Natural killer cell treated with Interleukin-12 subunit alpha and Interleukin-12 subunit beta and Interleukin-15 and Interleukin-18, amount 100 ng/mL, for 72 hours (primary cell): Measurements from ENCODE around the gene CHKB. TPM values are rescaled to one million over a fixed set of nuclear protein-coding genes. Genes with fewer than 3 reads are reported as not detected.
"Not testable (repeated sequence)": the region's sequence is repeated elsewhere in the genome, so short reads cannot be mapped to it uniquely, and the experiment has no call there.

Source experiments
- ATAC-seq, 2 donors: fragments of 150-1000 bp; cut with Tn5 transposase in 1 of 2; sonication (Bioruptor Pico), chemical (Tn5 transposase) in 1 of 2; 2 replicates each; pipeline ENCODE4 v1.10.0; 2021
- DNase-seq: peaks from one replicate; pipeline ENCODE4 v3.0.0; 2022; ENCODE audit warnings: low spot score
- H3K27ac Mint-ChIP-seq, 2 donors: 1 replicate in 1 of 2; 2 replicates in 1 of 2; pipeline ENCODE4 v1.8.0; 2022; ENCODE audit warnings: mixed read lengths in 2 of 2, mild to moderate bottlenecking in 1 of 2, moderate library complexity in 1 of 2
- H3K27me3 Mint-ChIP-seq, 2 donors: 1 replicate in 1 of 2; 2 replicates in 1 of 2; pipeline ENCODE4 v1.8.0; 2022; ENCODE audit warnings: mixed read lengths in 2 of 2
- H3K36me3 Mint-ChIP-seq: one replicate; pipeline ENCODE4 v1.8.0; 2022; ENCODE audit warnings: mixed read lengths
- H3K4me1 Mint-ChIP-seq, 2 donors: 1 replicate in 1 of 2; 2 replicates in 1 of 2; pipeline ENCODE4 v1.8.0; 2022; ENCODE audit warnings: low read depth in 2 of 2, mixed read lengths in 2 of 2, mild to moderate bottlenecking in 1 of 2
- H3K4me3 Mint-ChIP-seq: one replicate; pipeline ENCODE4 v1.8.0; 2022; ENCODE audit warnings: mixed read lengths
- H3K9me3 Mint-ChIP-seq: 2 replicates; pipeline ENCODE4 v1.8.0; 2022; ENCODE audit warnings: mixed read lengths
- total RNA-seq, 2 donors: library from RNA; stranded (reverse); gene quantifications; one replicate each; pipeline ENCODE4 v1.2.3, GENCODE V29; 2022

The CHKB gene
- total RNA-seq, 2 donors from 2014 or later = 120 to 130 TPM

GRCh38 chr22:50533856-50534711, 48.6 kb downstream of the CHKB start:
- peaks cover 30 to 35% of the 10 kb centered on the region in 2 donors for H3K4me1 Mint-ChIP-seq
- H3K36me3 Mint-ChIP-seq, H3K4me3 Mint-ChIP-seq, DNase-seq, H3K27me3 Mint-ChIP-seq, H3K9me3 Mint-ChIP-seq, ATAC-seq: not testable (repeated sequence)
- H3K27ac Mint-ChIP-seq = peak overlapping the region; percentile 92 to 95

GRCh38 chr22:50532824-50533796, 49.5 kb downstream of the CHKB start:
- Mint-ChIP-seq H3K4me3 (peak overlapping the region; percentile 92), H3K27me3 (no peaks in the 10 kb centered on the region), H3K36me3 (peaks cover 5% of the 10 kb centered on the region), H3K4me1 (peaks cover 34 to 36% of the 10 kb centered on the region in 2 donors), H3K27ac (peak overlapping the region; percentile 92 to 95), H3K9me3 (peaks cover 3% of the 10 kb centered on the region)
- DNase-seq = no peak
- no peak for ATAC-seq

- no peak for DNase-seq
- H3K9me3 Mint-ChIP-seq = no peaks in the 10 kb centered on the region
- H3K27ac Mint-ChIP-seq = peak overlapping the region; percentile 92 to 95
Observed at GRCh38 chr22:50531962-50532674, 50.5 kb downstream of the CHKB start.

GRCh38 chr22:50531546-50531961, 51.1 kb downstream of the CHKB start:
- Mint-ChIP-seq H3K4me3 (peak overlapping the region; percentile 92), H3K4me1 (peaks cover 39 to 41% of the 10 kb centered on the region in 2 donors), H3K27ac (peak overlapping the region; percentile 95), H3K9me3 (no peaks in the 10 kb centered on the region), H3K36me3 (no peaks in the 10 kb centered on the region), H3K27me3 (no peaks in the 10 kb centered on the region)
- DNase-seq (peak; percentile 85), ATAC-seq (peak; percentile 62 to 64)

More at GRCh38 chr22:50531962-50532674, 50.5 kb downstream of the CHKB start:
- Mint-ChIP-seq H3K27me3 (no peaks in the 10 kb centered on the region), H3K4me3 (peak overlapping the region; percentile 92), H3K4me1 (peaks cover 37 to 39% of the 10 kb centered on the region in 2 donors), H3K36me3 (no peaks in the 10 kb centered on the region)
- ATAC-seq = no peak

GRCh38 chr22:50530877-50531545, 51.6 kb downstream of the CHKB start:
- ATAC-seq (peak; percentile 67 to 70), DNase-seq (peak; percentile 93)
- H3K36me3 Mint-ChIP-seq = no peaks in the 10 kb centered on the region
- no peaks in the 10 kb centered on the region for H3K27me3 Mint-ChIP-seq
- peaks cover 37 to 39% of the 10 kb centered on the region in 2 donors for H3K4me1 Mint-ChIP-seq
- H3K9me3 Mint-ChIP-seq = no peaks in the 10 kb centered on the region
- peak overlapping the region; percentile 92 for H3K4me3 Mint-ChIP-seq
- H3K27ac Mint-ChIP-seq = peak overlapping the region; percentile 95

- H3K36me3 Mint-ChIP-seq = no peaks in the 10 kb centered on the region
- DNase-seq = peak; percentile 73
- H3K4me1 Mint-ChIP-seq = peaks cover 37 to 39% of the 10 kb centered on the region in 2 donors
- H3K27ac Mint-ChIP-seq = peak overlapping the region; percentile 95
- no peaks in the 10 kb centered on the region for H3K9me3 Mint-ChIP-seq
- H3K27me3 Mint-ChIP-seq = no peaks in the 10 kb centered on the region
- ATAC-seq = peak; percentile 0
- peak overlapping the region; percentile 92 for H3K4me3 Mint-ChIP-seq
Observed at GRCh38 chr22:50530580-50530876, 52.1 kb downstream of the CHKB start.

GRCh38 chr22:50529897-50530579, 52.6 kb downstream of the CHKB start, which contains the start of gene TYMP:
TYMP (minus strand) TSS chr22:50530012; CDS start chr22:50529709, 303 bp downstream.
- Mint-ChIP-seq H3K4me1 (peaks cover 37 to 39% of the 10 kb centered on the region in 2 donors), H3K27me3 (no peaks in the 10 kb centered on the region), H3K9me3 (no peaks in the 10 kb centered on the region), H3K4me3 (peak within 1 kb of the TSS; percentile 92), H3K27ac (peak within 1 kb of the TSS; percentile 95), H3K36me3 (no peaks in the 10 kb centered on the region)
- DNase-seq = peak; percentile 91
- ATAC-seq = peak; percentile 49 to 68

- Mint-ChIP-seq H3K27ac (peak overlapping the region in 1 of 2 donors; percentile 95), H3K36me3 (no peaks in the 10 kb centered on the region), H3K4me3 (peak overlapping the region; percentile 88), H3K4me1 (peaks cover 40 to 42% of the 10 kb centered on the region in 2 donors), H3K9me3 (no peaks in the 10 kb centered on the region), H3K27me3 (no peaks in the 10 kb centered on the region)
- no peak for ATAC-seq
- DNase-seq = no peak
Observed at GRCh38 chr22:50529416-50529896, 53.2 kb downstream of the CHKB start.

Other genes starting within 250 kb of the CHKB start
- gene PPP6R2, start 239.5 kb downstream of the CHKB start, total RNA-seq = 100 to 1,000 TPM in 1 of 2 donors, 10 to 100 TPM in 1; 61.1 to 100 TPM
- gene SBF1, start 107.8 kb downstream of the CHKB start, total RNA-seq = 100 to 1,000 TPM; 114 to 152 TPM
- 1 to 10 TPM; 2.6 to 6.7 TPM for gene ADM2, start 101.3 kb downstream of the CHKB start, total RNA-seq
- gene MIOX, start 96.0 kb downstream of the CHKB start, total RNA-seq = under 1 TPM in 1 of 2 donors, not detected in 1; 0.45 TPM
- 100 to 1,000 TPM in 1 of 2 donors, 10 to 100 TPM in 1; 97.8 to 149 TPM for gene LMF2, start 75.1 kb downstream of the CHKB start, total RNA-seq
- 100 to 1,000 TPM; 105 to 156 TPM for gene NCAPH2, start 74.6 kb downstream of the CHKB start, total RNA-seq
- 10 to 100 TPM; 13.1 to 18.5 TPM for gene SCO2, start 57.3 kb downstream of the CHKB start, total RNA-seq
- gene TYMP, start 52.8 kb downstream of the CHKB start, total RNA-seq = 100 to 1,000 TPM; 164 to 234 TPM
- 10 to 100 TPM in 1 of 2 donors, 1 to 10 TPM in 1; 6.5 to 15.2 TPM for gene KLHDC7B, start 37.0 kb downstream of the CHKB start, total RNA-seq
- not detected for gene SYCE3, start 19.9 kb downstream of the CHKB start, total RNA-seq
- 100 to 1,000 TPM in 1 of 2 donors, 10 to 100 TPM in 1; 40.3 to 102 TPM for gene CPT1B, start 4.4 kb downstream of the CHKB start, total RNA-seq
- gene MAPK8IP2, start 17.9 kb upstream of the CHKB start, total RNA-seq = under 1 TPM; 0.08 to 0.21 TPM
- 10 to 100 TPM; 35.7 to 38.9 TPM for gene ARSA, start 45.3 kb upstream of the CHKB start, total RNA-seq
- not detected for gene SHANK3, start 90.0 kb upstream of the CHKB start, total RNA-seq
- not detected for gene ACR, start 155.4 kb upstream of the CHKB start, total RNA-seq
- 10 to 100 TPM; 15.7 to 26.1 TPM for gene RABL2B, start 200.8 kb upstream of the CHKB start, total RNA-seq